Renal cortex interstitium (tissue), 11 donors: ENCODE results near the gene RASA3. TPM values are rescaled to one million over a fixed set of nuclear protein-coding genes. Genes with fewer than 3 reads are reported as not detected.
"Not testable (repeated sequence)": the region's sequence is repeated elsewhere in the genome, so short reads cannot be mapped to it uniquely, and the experiment has no call there.

Experiments
- DNase-seq, 11 donors: peaks; one replicate each; pipeline ENCODE4 v3.0.0-alpha.2; 2013; ENCODE audit warnings: low read depth in 9 of 11, low spot score in 4 of 11; ENCODE audit errors: extremely low read depth in 1 of 11
- polyA plus RNA-seq, 3 donors: library from polyadenylated mRNA; unstranded; fragments of 120-200 nt; gene quantifications; one replicate each; pipeline ENCODE4 v1.2.1, GENCODE V29; 2013; ENCODE audit not compliant: insufficient read length in 3 of 3

The RASA3 gene
- polyA plus RNA-seq, 3 donors: 11.0 to 14.2 (median 12.5) TPM

DNA sequence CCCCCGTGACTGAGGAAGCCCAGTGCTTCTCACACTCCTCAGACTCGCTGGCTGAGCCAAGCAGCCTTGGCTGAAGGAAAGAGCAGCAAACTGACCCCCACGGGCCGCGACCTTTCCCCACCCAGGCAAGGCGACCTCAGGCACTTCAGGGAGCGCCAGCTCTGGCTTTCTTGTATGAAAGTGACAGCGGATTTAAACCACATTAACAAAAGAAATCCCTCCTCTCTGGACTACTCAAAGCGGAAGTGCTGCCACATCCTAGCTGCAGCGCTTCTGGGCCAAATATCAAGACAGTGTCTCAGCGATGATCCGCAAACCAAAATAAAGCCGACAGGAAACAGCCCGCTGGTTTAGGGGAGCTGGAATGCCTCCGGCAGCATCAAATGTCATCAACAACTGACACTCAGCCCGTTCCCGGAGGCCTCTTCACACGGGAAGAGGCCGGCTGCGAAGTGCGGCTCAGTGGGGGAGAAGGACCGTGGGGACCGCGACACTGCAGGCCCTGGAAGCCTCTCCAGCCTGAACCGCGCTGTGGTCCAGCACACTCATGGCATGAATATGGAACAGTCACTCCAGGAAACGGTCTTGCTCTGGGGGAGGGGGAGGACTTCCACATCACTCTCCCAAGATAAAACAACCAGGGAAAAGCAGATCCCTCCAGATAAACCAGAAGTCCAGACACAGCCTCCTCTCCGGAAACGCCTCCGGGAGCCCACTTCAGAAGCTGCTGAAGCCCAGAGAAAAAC is 1.4 kb downstream of the RASA3 start:
- peak in 1 of 11 donors; percentile 63 for DNase-seq

GRCh38 chr13:114130131-114130836 is 2.1 kb downstream of the RASA3 start:
- DNase-seq: no peak

GRCh38 chr13:114129649-114130062 is 2.8 kb downstream of the RASA3 start:
- no peak for DNase-seq

DNA sequence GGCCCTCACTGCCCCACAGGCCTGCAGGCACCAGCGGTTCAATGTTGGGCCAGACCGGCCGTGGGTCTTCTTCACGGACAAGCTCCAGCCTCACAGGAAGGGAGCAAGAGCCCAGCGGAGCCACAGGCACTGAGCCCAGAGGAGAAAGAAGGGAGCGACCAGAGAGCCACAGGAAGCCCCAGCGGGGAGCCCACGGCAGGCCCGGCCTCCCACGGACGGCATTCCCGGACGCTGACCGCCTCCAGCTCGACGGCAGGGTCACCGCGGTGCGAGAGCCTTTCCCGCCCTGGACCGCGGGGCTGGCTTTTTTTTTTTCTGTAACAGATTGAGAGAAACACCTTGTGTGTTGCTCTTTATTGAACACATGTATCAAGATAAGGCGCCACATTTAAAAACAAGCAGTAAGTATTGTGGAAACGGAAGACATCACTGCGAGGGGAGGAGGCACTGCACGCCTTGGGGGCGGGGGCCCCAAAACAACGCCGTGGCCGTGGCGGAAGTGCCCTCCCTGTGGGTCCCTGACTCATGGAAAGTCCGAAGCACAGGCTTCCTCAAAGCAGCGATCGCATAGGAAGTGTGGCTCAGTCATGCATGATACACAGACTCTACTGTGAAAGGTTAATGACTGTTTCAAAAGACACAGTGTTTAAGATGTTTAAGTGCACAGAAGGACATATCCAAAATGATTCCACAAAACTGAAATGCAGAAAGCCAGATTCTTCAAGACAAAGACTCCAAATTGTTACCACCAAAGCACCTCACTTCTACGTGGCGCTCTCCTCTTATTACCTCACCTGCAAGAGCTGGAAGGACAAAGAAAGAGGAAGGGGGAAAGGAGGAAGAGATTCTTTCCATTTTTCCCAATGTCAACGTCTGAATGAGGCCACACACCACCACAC is 3.5 kb downstream of the RASA3 start:
- peak in 3 of 11 donors; percentile 62 to 74 (median 67) for DNase-seq

DNA sequence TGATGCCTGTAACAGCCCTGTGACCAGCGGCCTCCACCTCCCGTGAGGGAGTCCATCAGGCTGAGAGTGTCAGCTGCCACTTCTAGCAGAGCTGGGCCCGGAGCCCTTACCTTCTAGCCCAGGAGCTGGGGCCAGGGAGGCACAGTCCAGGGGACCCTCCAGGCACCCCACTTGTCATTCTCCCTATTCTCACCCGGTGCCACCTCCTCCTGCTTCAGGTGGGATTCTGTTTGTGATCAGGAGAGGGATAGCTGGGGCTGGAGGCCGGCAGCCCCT is 4.1 kb downstream of the RASA3 start:
- DNase-seq: no peak

DNA sequence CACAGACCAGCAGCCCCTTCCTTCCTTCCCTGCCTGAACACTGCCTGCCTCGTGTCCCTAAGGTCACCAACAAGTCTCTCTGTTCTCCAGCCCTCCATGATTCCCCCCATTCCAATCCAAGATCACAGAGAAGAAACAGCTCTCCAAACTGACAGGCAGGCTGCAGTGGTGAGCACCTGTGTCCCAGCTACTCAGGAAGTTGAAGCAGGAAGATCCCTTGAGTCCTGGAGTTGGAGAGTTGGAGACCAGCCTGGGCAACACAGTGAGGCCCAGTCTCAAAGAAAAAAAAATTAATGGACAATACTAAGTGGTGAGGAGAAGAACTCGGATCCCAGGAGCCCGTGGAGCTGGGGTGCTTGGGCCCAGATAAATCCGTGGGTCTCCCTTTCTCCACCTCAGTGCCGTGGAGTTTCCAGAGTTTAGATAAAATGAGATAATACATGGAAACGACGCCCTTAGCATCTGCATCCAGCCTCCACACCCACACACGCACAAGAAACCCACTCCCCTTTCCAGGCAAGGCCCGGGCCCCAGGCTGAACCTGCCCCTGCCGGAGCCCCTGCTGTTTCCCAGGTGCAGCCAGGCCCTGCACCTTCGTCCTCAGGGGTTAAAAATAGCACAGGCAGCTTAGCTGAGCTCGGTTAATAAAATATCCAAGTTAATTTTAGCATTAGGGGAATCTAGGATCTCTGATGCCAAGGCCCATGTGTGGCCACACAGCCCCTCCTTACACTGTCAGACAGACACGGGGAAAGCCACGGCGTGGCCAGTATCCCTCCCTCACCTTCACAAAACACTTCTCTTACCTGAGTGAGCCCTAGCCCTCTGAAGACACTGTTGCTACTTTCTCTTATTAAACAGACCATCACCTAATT is 4.7 kb downstream of the RASA3 start:
- no peak for DNase-seq

DNA sequence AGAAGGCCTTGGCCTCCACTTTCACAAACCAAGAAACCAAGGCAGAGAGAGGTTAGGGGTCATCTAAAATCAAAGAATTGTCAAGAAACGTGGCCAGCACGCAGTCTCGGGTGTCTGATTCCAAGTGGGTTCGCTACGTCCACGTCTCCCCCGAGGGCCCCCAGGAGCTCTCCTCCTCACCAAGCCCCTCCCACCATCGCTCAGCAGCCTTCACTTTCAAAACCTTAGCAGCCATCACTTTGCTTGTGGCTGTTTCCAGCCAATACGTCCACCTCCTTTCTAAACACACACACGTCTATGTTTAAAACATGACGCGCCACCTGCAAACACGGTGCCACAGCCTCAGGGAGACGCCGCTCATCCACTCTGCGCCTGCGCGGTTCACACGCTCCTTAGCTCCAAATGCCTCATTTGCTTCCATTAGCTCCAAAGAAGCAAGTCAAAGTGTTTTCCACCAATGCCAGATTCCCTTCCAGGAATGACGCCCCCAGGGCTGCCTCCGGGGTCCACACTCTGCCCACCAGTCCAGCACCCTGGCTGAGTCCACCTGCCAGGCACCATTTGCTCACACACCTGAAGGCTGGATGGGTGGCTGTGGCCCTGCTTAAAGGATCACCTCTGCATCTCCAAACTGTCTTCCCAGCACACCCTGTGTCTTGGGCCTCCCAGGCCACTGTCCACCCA is 5.5 kb downstream of the RASA3 start:
- no peak for DNase-seq

DNA sequence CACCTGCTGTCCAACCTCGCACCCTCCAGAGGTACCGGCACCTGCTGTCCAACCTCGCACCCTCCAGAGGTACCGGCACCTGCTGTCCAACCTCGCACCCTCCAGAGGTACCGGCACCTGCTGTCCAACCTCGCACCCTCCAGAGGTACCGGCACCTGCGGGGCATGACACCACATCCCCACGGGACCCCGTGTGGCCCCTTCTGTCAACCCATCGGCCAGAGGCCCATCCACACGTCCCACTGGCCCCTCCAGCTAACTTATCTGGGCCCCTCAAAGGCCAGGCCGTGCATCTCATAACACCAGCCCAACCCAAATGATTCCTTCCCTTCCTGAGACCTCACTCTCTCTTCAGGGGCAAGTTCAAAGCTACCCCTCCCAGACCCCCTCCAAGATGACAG is 6.3 kb downstream of the RASA3 start:
- DNase-seq: not testable (repeated sequence)

DNA sequence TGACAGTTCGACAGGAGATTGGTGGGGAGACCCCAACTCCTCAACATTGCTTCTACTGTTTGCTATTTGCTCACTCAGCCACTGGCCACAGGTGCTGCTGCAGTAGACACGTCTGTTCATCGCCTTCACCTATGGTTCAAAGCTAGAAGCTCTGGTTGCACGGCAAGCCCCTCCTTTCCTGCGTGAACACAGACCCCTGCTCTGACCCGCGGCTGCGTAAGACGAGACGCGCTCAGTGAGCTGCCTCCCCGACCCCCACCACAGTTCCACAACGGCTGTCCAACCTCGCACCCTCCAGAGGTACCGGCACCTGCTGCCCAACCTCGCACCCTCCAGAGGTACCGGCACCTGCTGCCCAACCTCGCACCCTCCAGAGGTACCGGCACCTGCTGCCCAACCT is 6.8 kb downstream of the RASA3 start:
- no peak for DNase-seq

GRCh38 chr13:114124921-114125320 is 7.5 kb downstream of the RASA3 start:
- DNase-seq: no peak

DNA sequence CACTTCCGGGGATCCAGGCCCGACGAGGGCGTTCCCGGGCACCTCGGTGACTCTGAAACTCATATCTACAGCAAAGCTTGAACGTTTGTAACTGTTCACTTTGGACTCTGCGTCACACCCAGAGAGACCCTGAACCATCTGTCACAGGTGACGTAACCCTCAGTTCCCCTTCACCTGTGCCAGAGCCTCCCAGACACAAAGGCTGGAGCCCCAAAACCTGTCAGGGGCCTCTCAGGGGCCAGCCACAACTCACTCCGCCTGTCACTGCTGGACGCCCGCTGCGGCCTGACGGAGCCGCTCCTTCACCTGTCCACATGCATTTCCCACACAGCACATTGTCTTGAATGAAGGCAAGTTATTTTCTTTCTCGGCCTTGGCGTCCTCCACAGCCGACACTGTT is 8.0 kb downstream of the RASA3 start:
- DNase-seq: no peak

- DNase-seq: no peak
These were observed 8.5 kb downstream of the RASA3 start for GRCh38 chr13:114123876-114124275.

DNA sequence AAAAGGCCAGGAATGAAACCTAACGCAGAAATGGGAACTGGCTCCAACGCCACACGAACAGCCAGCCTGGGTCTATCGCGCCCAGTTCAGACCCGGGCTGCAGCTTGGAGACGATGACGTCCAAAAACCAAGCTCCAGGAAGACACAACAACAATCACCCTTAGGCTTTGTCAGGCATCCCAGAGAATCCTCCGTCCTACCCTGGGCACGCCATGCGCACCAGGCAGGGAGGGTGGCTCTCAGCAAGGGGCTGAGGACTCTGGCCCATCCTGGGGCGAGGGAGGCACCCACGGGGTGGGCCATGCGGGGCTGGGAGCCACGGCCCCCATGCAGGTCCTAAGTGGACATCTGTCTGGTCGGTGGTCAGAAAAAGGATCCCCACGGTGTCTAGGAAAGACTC is 9.0 kb downstream of the RASA3 start:
- DNase-seq: no peak

GRCh38 chr13:114122591-114123211 is 9.7 kb downstream of the RASA3 start:
- DNase-seq: no peak

DNA sequence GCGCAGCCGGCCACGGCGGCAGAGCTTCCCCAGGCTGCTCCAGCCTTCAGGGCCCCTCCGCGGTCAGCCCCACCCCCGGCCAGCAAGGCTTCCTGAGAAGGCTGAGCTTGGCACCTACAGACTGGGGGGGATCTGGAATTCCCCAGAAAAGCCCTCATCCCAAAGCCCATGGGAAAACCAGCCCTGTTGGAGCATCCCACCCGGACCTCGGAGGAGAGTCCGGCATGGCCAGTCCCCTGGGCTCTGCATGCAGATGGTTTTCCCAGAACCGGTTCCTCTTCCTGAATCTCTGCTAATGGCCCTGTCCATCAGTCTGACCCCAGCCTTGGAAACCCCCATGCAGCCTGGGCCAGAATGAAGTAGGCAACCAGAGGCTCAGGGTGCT is 10.3 kb downstream of the RASA3 start:
- no peak for DNase-seq

GRCh38 chr13:114121496-114122126 is 10.8 kb downstream of the RASA3 start:
- no peak for DNase-seq

GRCh38 chr13:114121031-114121430 is 11.4 kb downstream of the RASA3 start:
- no peak for DNase-seq

GRCh38 chr13:114120591-114121011 is 11.8 kb downstream of the RASA3 start:
- DNase-seq: no peak
